H1 (cell line): Measurements from ENCODE around the gene PPP1R1B. TPM values are rescaled to one million over a fixed set of nuclear protein-coding genes. Genes with fewer than 3 reads are reported as not detected.
A peak's percentile ranks its signal among the peaks of the same experiment; 100 is the strongest.

ENCODE experiments used
- CTCF ChIA-PET: fragments of 300-600 bp; sonication (Branson Sonifier 250); formaldehyde crosslinking; loops from one replicate; lab custom pipeline; 2021; ENCODE audit not compliant: partially characterized antibody; lab: Charles Lee
- POLR2A ChIA-PET: fragments of 300-600 bp; sonication (Branson Sonifier 250); formaldehyde crosslinking; loops from one replicate; lab custom pipeline; 2021; ENCODE audit warnings: inconsistent platforms; ENCODE audit not compliant: partially characterized antibody; lab: Charles Lee
- DNase-seq, 2 experiments: peaks; one replicate each; pipeline versions ENCODE4 v3.0.0 to v3.0.0-alpha.2; 2010 to 2022; ENCODE audit warnings: low spot score in 2 of 2, low read depth in 1 of 2, mixed read lengths in 1 of 2
- FAIRE-seq: peaks from 2 replicates; lab custom pipeline; 2011; peaks lifted over from hg19 to GRCh38; lab: Jason Lieb, UNC
- H2AFZ ChIP-seq: 2 replicates; pipeline ENCODE4 v1.8.1; 2012; ENCODE audit warnings: low read length, inconsistent platforms
- H2AK5ac ChIP-seq: 2 replicates; pipeline ENCODE4 v1.6.1; 2013; ENCODE audit warnings: low read depth, low read length
- H2BK120ac ChIP-seq: replicated peaks from 2 replicates; pipeline ENCODE3; 2013; ENCODE audit warnings: low read depth, low read length, inconsistent platforms
- H2BK12ac ChIP-seq: 2 replicates; pipeline ENCODE4 v1.6.1; 2013; ENCODE audit warnings: low read depth, low read length
- H2BK15ac ChIP-seq: 2 replicates; pipeline ENCODE4 v1.6.1; 2013; ENCODE audit warnings: low read length
- H2BK20ac ChIP-seq: 2 replicates; pipeline ENCODE4 v1.6.1; 2013; ENCODE audit warnings: low read length
- H2BK5ac ChIP-seq: 2 replicates; pipeline ENCODE4 v1.6.1; 2013; ENCODE audit warnings: low read depth, low read length
- H3K14ac ChIP-seq: 2 replicates; pipeline ENCODE4 v1.6.1; 2013; ENCODE audit warnings: inconsistent platforms; ENCODE audit not compliant: insufficient read length
- H3K18ac ChIP-seq: 2 replicates; pipeline ENCODE4 v1.6.1; 2013; ENCODE audit warnings: low read length; ENCODE audit errors: extremely low read depth
- H3K23ac ChIP-seq: 2 replicates; pipeline ENCODE4 v1.6.1; 2013; ENCODE audit warnings: inconsistent platforms; ENCODE audit not compliant: insufficient read length
- H3K23me2 ChIP-seq: 2 replicates; pipeline ENCODE4 v1.6.1; 2013; ENCODE audit warnings: low read depth, low read length
- H3K27ac ChIP-seq: 2 replicates; pipeline ENCODE4 v1.6.1; 2011; ENCODE audit warnings: low read depth, low read length, inconsistent platforms
- H3K27me3 ChIP-seq, 4 experiments: replicated peaks in 1 of 4; 1 replicate in 1 of 4; 2 replicates in 3 of 4; pipeline versions ENCODE4 v1.6.1 to v1.8.1; 2011 to 2013; ENCODE audit warnings: low read length in 3 of 4, mild to moderate bottlenecking in 3 of 4, inconsistent platforms in 2 of 4, mixed read lengths in 2 of 4, moderate library complexity in 1 of 4; ENCODE audit not compliant: control insufficient read depth in 3 of 4, insufficient read depth in 3 of 4; ENCODE audit errors: extremely low read depth in 1 of 4
- H3K36me3 ChIP-seq, 4 experiments: 2 replicates each; pipeline versions ENCODE4 v1.6.1 to v1.8.1; 2011 to 2013; ENCODE audit warnings: mild to moderate bottlenecking in 4 of 4, low read length in 3 of 4, moderate library complexity in 2 of 4, control low read depth in 1 of 4, inconsistent platforms in 1 of 4; ENCODE audit not compliant: insufficient read depth in 4 of 4, control insufficient read depth in 2 of 4
- H3K4ac ChIP-seq: replicated peaks from 2 replicates; pipeline ENCODE3; 2013; ENCODE audit warnings: low read length, low read depth, mixed read lengths, inconsistent platforms; ENCODE audit not compliant: insufficient read length
- H3K4me1 ChIP-seq, 4 experiments: replicated peaks in 1 of 4; 1 replicate in 1 of 4; 2 replicates in 3 of 4; pipeline versions ENCODE4 v1.6.1 to v1.8.1; 2011 to 2013; ENCODE audit warnings: low read length in 3 of 4, inconsistent platforms in 2 of 4, mixed read lengths in 1 of 4; ENCODE audit not compliant: insufficient read depth in 4 of 4, control insufficient read depth in 3 of 4
- H3K4me2 ChIP-seq, 2 experiments: 2 replicates each; pipeline versions ENCODE4 v1.6.1 to v1.8.1; 2011 to 2013; ENCODE audit warnings: low read depth in 2 of 2, low read length in 2 of 2, control low read depth in 1 of 2, inconsistent platforms in 1 of 2, mild to moderate bottlenecking in 1 of 2; ENCODE audit not compliant: insufficient read depth in 1 of 2
- H3K4me3 ChIP-seq, 4 experiments: fragments of 200-600, 300-600 bp in 1 of 4; sonication (generic), shearing (Covaris generic), sonication (Bioruptor Twin) in 1 of 4; 2 replicates each; pipeline versions ENCODE4 v1.5.1 to v1.8.1; 2011 to 2016; ENCODE audit warnings: low read length in 4 of 4, low read depth in 3 of 4, control low read depth in 2 of 4, inconsistent platforms in 2 of 4, mild to moderate bottlenecking in 2 of 4, mixed read lengths in 1 of 4, moderate library complexity in 1 of 4; ENCODE audit not compliant: insufficient read depth in 2 of 4; ENCODE audit errors: extremely low read depth in 1 of 4
- H3K56ac ChIP-seq: replicated peaks from 2 replicates; pipeline ENCODE3; 2013; ENCODE audit warnings: low read depth, mild to moderate bottlenecking, mixed read lengths, low read length, inconsistent platforms; ENCODE audit not compliant: insufficient read length
- H3K79me1 ChIP-seq: 2 replicates; pipeline ENCODE4 v1.6.1; 2013; ENCODE audit warnings: low read depth, low read length, control low read depth
- H3K79me2 ChIP-seq, 2 experiments: 2 replicates each; pipeline versions ENCODE4 v1.6.1 to v1.8.1; 2012 to 2013; ENCODE audit warnings: low read length in 2 of 2, mild to moderate bottlenecking in 2 of 2, inconsistent platforms in 1 of 2; ENCODE audit not compliant: insufficient read depth in 2 of 2, control insufficient read depth in 1 of 2
- H3K9ac ChIP-seq, 4 experiments: replicated peaks in 1 of 4; 1 replicate in 1 of 4; 2 replicates in 3 of 4; pipeline versions ENCODE4 v1.6.1 to v1.8.1; 2011 to 2013; ENCODE audit warnings: low read depth in 3 of 4, low read length in 3 of 4, control low read depth in 2 of 4, mild to moderate bottlenecking in 2 of 4, moderate library complexity in 2 of 4, inconsistent platforms in 1 of 4; ENCODE audit errors: extremely low read depth in 1 of 4
- H3K9me3 ChIP-seq, 2 experiments: 2 replicates each; pipeline versions ENCODE4 v1.6.1 to v1.8.1; 2012 to 2013; ENCODE audit warnings: mild to moderate bottlenecking in 2 of 2, moderate library complexity in 2 of 2, control low read depth in 1 of 2, inconsistent platforms in 1 of 2, low read depth in 1 of 2, low read length in 1 of 2, mixed read lengths in 1 of 2; ENCODE audit not compliant: insufficient read depth in 2 of 2
- H4K20me1 ChIP-seq, 2 experiments: replicated peaks in 1 of 2; 2 replicates each; pipeline versions ENCODE3 to v1.8.1; 2011 to 2013; ENCODE audit warnings: inconsistent platforms in 2 of 2, low read length in 2 of 2, mild to moderate bottlenecking in 1 of 2; ENCODE audit not compliant: insufficient read depth in 2 of 2, control insufficient read depth in 1 of 2
- H4K5ac ChIP-seq: 2 replicates; pipeline ENCODE4 v1.6.1; 2013; ENCODE audit warnings: low read length, low read depth, mixed read lengths, inconsistent platforms; ENCODE audit not compliant: insufficient read length
- H4K8ac ChIP-seq: 2 replicates; pipeline ENCODE4 v1.8.0; 2013; ENCODE audit warnings: mild to moderate bottlenecking, moderate library complexity, low read length, inconsistent platforms; ENCODE audit not compliant: insufficient read depth; ENCODE audit errors: extremely low read depth
- H4K91ac ChIP-seq: replicated peaks from 2 replicates; pipeline ENCODE3; 2013; ENCODE audit warnings: low read length, mixed read lengths, inconsistent platforms; ENCODE audit not compliant: insufficient read length
- HDAC2 ChIP-seq, 2 experiments: fragments of 300-600 bp in 1 of 2; sonication (generic) in 1 of 2; IDR thresholded peaks; 2 replicates each; pipeline ENCODE4 v1.6.1; 2011 to 2012; ENCODE audit warnings: low read depth in 2 of 2, low read length in 2 of 2, mild to moderate bottlenecking in 2 of 2, moderate library complexity in 2 of 2, borderline replicate concordance in 1 of 2, inconsistent platforms in 1 of 2
- JUND ChIP-seq: IDR thresholded peaks from 2 replicates; pipeline ENCODE4 v1.6.1; 2011; ENCODE audit warnings: mild to moderate bottlenecking, improper control_type of control experiment, low read length
- RFX5 ChIP-seq: IDR thresholded peaks from 2 replicates; pipeline ENCODE4 v1.6.1; 2011; ENCODE audit warnings: low read depth, low read length, improper control_type of control experiment, borderline replicate concordance
- YY1 ChIP-seq: IDR thresholded peaks from 2 replicates; pipeline ENCODE4 v1.6.1; 2011; ENCODE audit warnings: low read depth, mild to moderate bottlenecking, low read length
- ZNF274 ChIP-seq: IDR thresholded peaks from 2 replicates; pipeline ENCODE4 v1.7.0; 2012; ENCODE audit warnings: low read length, borderline replicate concordance; ENCODE audit errors: extremely low read depth
- WGBS, 2 experiments: shearing (Covaris generic) in 1 of 2; methylation state at CpG; one replicate each; pipeline versions ENCODE4 v1.1.6 to v1.1.7; 2013 to 2015; ENCODE audit warnings: low lambda C conversion rate in 2 of 2, mixed read lengths in 2 of 2, inconsistent platforms in 1 of 2, low coverage in 1 of 2, missing lambda C conversion rate in 1 of 2; ENCODE audit not compliant: insufficient replicate concordance in 2 of 2, insufficient coverage in 1 of 2, insufficient read length in 1 of 2; ENCODE audit errors: extremely low coverage in 1 of 2, missing lambda C conversion rate in 1 of 2; 5-methylcytosine and 5-hydroxymethylcytosine counted together
- polyA plus RNA-seq, 7 experiments: library from polyadenylated mRNA; depleted of rRNA in 3 of 7; stranded (reverse) in 5 of 7; unstranded in 2 of 7; fragments of >200 nt in 5 of 7; fragments of 200-250 nt in 2 of 7; gene quantifications; 1 replicate in 5 of 7; 2 replicates in 1 of 7; 4 replicates in 1 of 7; pipeline versions ENCODE4 v1.2.1 to v1.2.3, GENCODE V29; 2011 to 2013; ENCODE audit warnings: missing spikeins in 2 of 7, mixed read lengths in 2 of 7
- total RNA-seq: library from RNA; stranded (reverse); fragmentation: NEBNext Ultra II Directional; extraction: Animal tissue kit (Norgen Biotek cat#: 25700); gene quantifications from 2 replicates; pipeline ENCODE4 v1.2.1, GENCODE V29; 2021

The PPP1R1B gene
- total and polyA plus RNA-seq, 2 of the 8 experiments (the other 6 are each of a cell fraction or from before 2014, with no cell fraction given) = 10.7 to 22.3 TPM

GRCh38 chr17:39578272-39578671 lies 48.5 kb upstream of the PPP1R1B start:
- Histone ChIP-seq H4K20me1 (no peaks in the 10 kb centered on the region), H3K4ac (peak overlapping the region; percentile 24), H3K27ac (no peak overlapping the region), H3K9ac (no peak overlapping the region), H2AFZ (no peak overlapping the region), H3K9me3 (no peaks in the 10 kb centered on the region), H3K4me2 (peak overlapping the region in 1 of 2 experiments; percentile 8; a peak in 3 of 4 replicates), H4K8ac (no peak overlapping the region), H2BK5ac (no peak overlapping the region; the same call in 1 of the 2 replicates), H3K4me1 (peaks cover 13 to 26% (median 17%) of the 10 kb centered on the region in 4 experiments), H3K79me1 (no peaks in the 10 kb centered on the region), H2BK20ac (peak overlapping the region; percentile 80; the same call in 1 of the 2 replicates), H3K4me3 (no peak overlapping the region), H3K36me3 (no peaks in the 10 kb centered on the region), H3K18ac (peak overlapping the region; percentile 79), H2AK5ac (no peak overlapping the region), H3K79me2 (no peaks in the 10 kb centered on the region), H3K14ac (no peak overlapping the region), H4K5ac (no peak overlapping the region), H3K56ac (no peak overlapping the region), H2BK12ac (peak overlapping the region; percentile 95; the same call in 1 of the 2 replicates), H3K23ac (no peak overlapping the region), H4K91ac (no peak overlapping the region), H2BK120ac (no peak overlapping the region), H3K27me3 (peaks cover 0 to 4% (median 2%) of the 10 kb centered on the region in 4 experiments; a peak in 3 of 7 replicates), H2BK15ac (peak overlapping the region; percentile 89; the same call in 1 of the 2 replicates), H3K23me2 (peaks cover 2% of the 10 kb centered on the region; the same call in 1 of the 2 replicates)
- no peak for DNase-seq
- no peak for TF ChIP-seq ZNF274
- no peak for TF ChIP-seq HDAC2 (IDR thresholded peaks at IDR 0.05; ENCODE audit: borderline replicate concordance in 1 of 2, low read depth in 2 of 2, low read length in 2 of 2)
- TF ChIP-seq YY1 = no peak
- no peak for TF ChIP-seq RFX5
- no peak for TF ChIP-seq JUND
- WGBS, 2 experiments = 77% methylated on average over 2 of the region's 2 CpGs; no CpG with 5 or more reads in 1 of the 2 experiments
- POLR2A ChIA-PET = no interaction called here
- CTCF ChIA-PET = interaction anchor here (0.6 to 11.6 kb wide), 15 partner anchors 8 to 93 kb away, joined by 3 to 167 read pairs (median 11); partner anchors contain the start of gene PPP1R1B
- no peak for FAIRE-seq
